HepG2 (cell line): Measurements from ENCODE around the gene GLE1. TPM values are rescaled to one million over a fixed set of nuclear protein-coding genes. Genes with fewer than 3 reads are reported as not detected.

Source experiments
- DR1 ChIP-seq: sonication (generic); formaldehyde crosslinking; IDR thresholded peaks from 2 replicates; pipeline ENCODE4 v1.8.0; 2021; ENCODE audit warnings: mild to moderate bottlenecking, missing genetic modification reagents, inconsistent platforms
- HOXA3 ChIP-seq: sonication (generic); formaldehyde crosslinking; IDR thresholded peaks from 2 replicates; pipeline ENCODE4 v1.5.0; 2020; ENCODE audit warnings: missing genetic modification reagents
- IRF2 ChIP-seq: IDR thresholded peaks from 2 replicates; pipeline ENCODE4 v1.6.1; 2018; ENCODE audit warnings: missing genetic modification reagents, missing compliant biosample characterization
- KMT2B ChIP-seq: IDR thresholded peaks from 2 replicates; pipeline ENCODE4 v1.6.1; 2016; ENCODE audit warnings: missing genetic modification reagents, missing compliant biosample characterization
- NFKB2 ChIP-seq: sonication (generic); formaldehyde crosslinking; IDR thresholded peaks from 2 replicates; pipeline ENCODE4 v1.4.0; 2020; ENCODE audit warnings: missing genetic modification reagents, borderline replicate concordance
- PHF8 ChIP-seq: sonication (generic); formaldehyde crosslinking; IDR thresholded peaks from 2 replicates; pipeline ENCODE4 v1.5.0; 2020; ENCODE audit warnings: missing genetic modification reagents
- POLR2AphosphoS5 ChIP-seq: IDR thresholded peaks from 2 replicates; pipeline ENCODE4 v1.6.1; 2012; ENCODE audit warnings: low read depth, low read length
- ZBTB38 ChIP-seq: sonication (generic); formaldehyde crosslinking; IDR thresholded peaks from 2 replicates; pipeline ENCODE4 v1.5.1; 2020; ENCODE audit warnings: mild to moderate bottlenecking, missing genetic modification reagents
- ZMYM4 ChIP-seq: sonication (generic); formaldehyde crosslinking; IDR thresholded peaks from 2 replicates; pipeline ENCODE4 v1.8.1; 2023; ENCODE audit warnings: mild to moderate bottlenecking, missing genetic modification reagents
- ZNF331 ChIP-seq: sonication (generic); formaldehyde crosslinking; IDR thresholded peaks from 2 replicates; pipeline ENCODE4 v1.4.0; 2020; ENCODE audit warnings: missing genetic modification reagents
- ZNF737 ChIP-seq: sonication (generic); formaldehyde crosslinking; IDR thresholded peaks from 2 replicates; pipeline ENCODE4 v1.5.0; 2020; ENCODE audit warnings: missing genetic modification reagents, mild to moderate bottlenecking, borderline replicate concordance
- polyA plus RNA-seq, 8 experiments: library from polyadenylated mRNA; depleted of rRNA in 3 of 8; stranded (reverse) in 7 of 8; unstranded in 1 of 8; fragments of >200 nt; fragmentation: Illumina TruSeq in 4 of 8; extraction: Trizol in 4 of 8; gene quantifications; 2 replicates each; pipeline versions ENCODE4 v1.2.1 to v1.2.3, GENCODE V29; 2011 to 2016; ENCODE audit warnings: low read depth in 4 of 8, missing spikeins in 1 of 8, mixed read lengths in 1 of 8; ENCODE audit not compliant: insufficient read depth in 1 of 8
- total RNA-seq, 5 experiments: library from RNA; depleted of rRNA; stranded (reverse); fragments of >200 nt; fragmentation: Illumina TruSeq; extraction: Trizol; gene quantifications; 2 replicates each; pipeline ENCODE4 v1.2.3, GENCODE V29; 2016; ENCODE audit warnings: low read depth in 1 of 5
- TF ChIP-seq, protein P1 (sequence below), 2 experiments: sonication (generic) in 1 of 2; formaldehyde crosslinking in 1 of 2; IDR thresholded peaks; 2 replicates each; pipeline versions ENCODE4 v1.6.1 to v1.9.0; 2014 to 2022; ENCODE audit warnings: antibody characterized with exemption in 1 of 2, borderline replicate concordance in 1 of 2, inconsistent platforms in 1 of 2, low read depth in 1 of 2, missing genetic modification reagents in 1 of 2
- TF ChIP-seq, protein P2 (sequence below): sonication (generic); formaldehyde crosslinking; IDR thresholded peaks from 2 replicates; pipeline ENCODE4 v1.4.0; 2020; ENCODE audit warnings: missing genetic modification reagents
- TF ChIP-seq, protein P3 (sequence below): IDR thresholded peaks from 2 replicates; pipeline ENCODE4 v1.6.1; 2016; ENCODE audit warnings: missing compliant biosample characterization, missing genetic modification reagents, borderline replicate concordance
- TF ChIP-seq, protein P4 (sequence below): sonication (generic); formaldehyde crosslinking; IDR thresholded peaks from 2 replicates; pipeline ENCODE4 v1.8.0; 2022; ENCODE audit warnings: mild to moderate bottlenecking, missing genetic modification reagents
- TF ChIP-seq, protein P5 (sequence below): IDR thresholded peaks from 2 replicates; pipeline ENCODE4 v1.6.1; 2016

The GLE1 gene
- total and polyA plus RNA-seq, 2 of the 13 experiments (the other 11 are each of a cell fraction or from before 2014, with no cell fraction given), result 14.7 to 28.8 TPM

DNA sequence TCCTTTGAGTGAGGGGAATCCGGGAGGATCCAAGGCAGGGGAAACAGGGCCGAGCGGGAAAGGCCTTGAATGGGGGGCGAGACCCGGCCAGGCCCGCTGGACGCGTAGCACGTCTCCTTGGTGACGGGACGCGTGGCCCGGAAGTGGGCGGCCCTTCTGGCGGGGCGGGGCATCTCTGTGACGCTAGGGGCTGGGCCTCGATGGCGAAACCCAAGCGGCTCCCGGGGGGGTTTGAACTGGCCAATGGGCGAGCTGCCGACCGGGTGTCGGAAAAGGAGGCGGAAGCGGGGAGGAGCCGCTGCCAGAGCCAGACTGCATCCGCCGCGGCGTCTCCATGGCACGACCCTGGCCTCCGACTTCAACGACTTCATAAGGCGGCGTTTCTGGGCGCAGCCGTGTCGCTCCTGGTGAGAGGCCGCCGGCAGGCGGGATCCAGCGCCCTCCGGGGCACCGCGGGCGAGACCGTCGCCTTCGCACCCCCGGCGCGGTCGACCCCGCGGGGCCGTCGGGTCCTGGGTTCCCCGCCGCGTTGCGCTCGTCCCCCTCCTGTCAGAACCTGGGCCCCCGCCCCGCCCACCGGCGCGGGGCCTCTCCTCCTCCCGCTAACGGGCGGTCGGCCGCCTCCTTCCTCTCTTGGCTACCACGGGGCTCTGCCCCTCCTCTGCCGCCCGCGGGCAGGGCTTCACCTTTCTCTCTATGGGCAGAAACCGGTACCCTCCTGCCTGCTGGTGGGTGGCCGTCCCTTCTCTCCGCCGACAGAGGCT, 48.5 kb upstream of the GLE1 start, which contains the start of gene ODF2 (continued):
- TF ChIP-seq, protein P1, sequence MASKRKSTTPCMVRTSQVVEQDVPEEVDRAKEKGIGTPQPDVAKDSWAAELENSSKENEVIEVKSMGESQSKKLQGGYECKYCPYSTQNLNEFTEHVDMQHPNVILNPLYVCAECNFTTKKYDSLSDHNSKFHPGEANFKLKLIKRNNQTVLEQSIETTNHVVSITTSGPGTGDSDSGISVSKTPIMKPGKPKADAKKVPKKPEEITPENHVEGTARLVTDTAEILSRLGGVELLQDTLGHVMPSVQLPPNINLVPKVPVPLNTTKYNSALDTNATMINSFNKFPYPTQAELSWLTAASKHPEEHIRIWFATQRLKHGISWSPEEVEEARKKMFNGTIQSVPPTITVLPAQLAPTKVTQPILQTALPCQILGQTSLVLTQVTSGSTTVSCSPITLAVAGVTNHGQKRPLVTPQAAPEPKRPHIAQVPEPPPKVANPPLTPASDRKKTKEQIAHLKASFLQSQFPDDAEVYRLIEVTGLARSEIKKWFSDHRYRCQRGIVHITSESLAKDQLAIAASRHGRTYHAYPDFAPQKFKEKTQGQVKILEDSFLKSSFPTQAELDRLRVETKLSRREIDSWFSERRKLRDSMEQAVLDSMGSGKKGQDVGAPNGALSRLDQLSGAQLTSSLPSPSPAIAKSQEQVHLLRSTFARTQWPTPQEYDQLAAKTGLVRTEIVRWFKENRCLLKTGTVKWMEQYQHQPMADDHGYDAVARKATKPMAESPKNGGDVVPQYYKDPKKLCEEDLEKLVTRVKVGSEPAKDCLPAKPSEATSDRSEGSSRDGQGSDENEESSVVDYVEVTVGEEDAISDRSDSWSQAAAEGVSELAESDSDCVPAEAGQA (IDR thresholded peaks at IDR 0.05; ENCODE audit: low read depth), result no peak; the same call in 1 of the 2 replicates
- TF ChIP-seq, protein P1 (CRISPR knock-in tag; IDR thresholded peaks at IDR 0.05; ENCODE audit: borderline replicate concordance), result peak; percentile 37; the same call in 1 of the 2 replicates
- TF ChIP-seq ZBTB38 (CRISPR knock-in tag) (peak; percentile 26; the same call in 1 of the 2 replicates), ZMYM4 (CRISPR knock-in tag) (peak; percentile 52; the same call in 1 of the 2 replicates), ZNF331 (CRISPR knock-in tag) (0 out of 2 replicates have a peak, but pooled peaks have one; percentile 17), KMT2B (CRISPR knock-in tag) (0 out of 2 replicates have a peak, but pooled peaks have one; percentile 19), HOXA3 (CRISPR knock-in tag) (peak; percentile 64; the same call in 1 of the 2 replicates), DR1 (peak; percentile 61; the same call in 1 of the 2 replicates), NFKB2 (CRISPR knock-in tag) (peak; percentile 73; the same call in 1 of the 2 replicates), PHF8 (CRISPR knock-in tag) (peak; percentile 61), POLR2AphosphoS5 (peak; percentile 69), ZNF737 (no peak), IRF2 (CRISPR knock-in tag) (0 out of 2 replicates have a peak, but pooled peaks have one; percentile 34)
- TF ChIP-seq, protein P2, sequence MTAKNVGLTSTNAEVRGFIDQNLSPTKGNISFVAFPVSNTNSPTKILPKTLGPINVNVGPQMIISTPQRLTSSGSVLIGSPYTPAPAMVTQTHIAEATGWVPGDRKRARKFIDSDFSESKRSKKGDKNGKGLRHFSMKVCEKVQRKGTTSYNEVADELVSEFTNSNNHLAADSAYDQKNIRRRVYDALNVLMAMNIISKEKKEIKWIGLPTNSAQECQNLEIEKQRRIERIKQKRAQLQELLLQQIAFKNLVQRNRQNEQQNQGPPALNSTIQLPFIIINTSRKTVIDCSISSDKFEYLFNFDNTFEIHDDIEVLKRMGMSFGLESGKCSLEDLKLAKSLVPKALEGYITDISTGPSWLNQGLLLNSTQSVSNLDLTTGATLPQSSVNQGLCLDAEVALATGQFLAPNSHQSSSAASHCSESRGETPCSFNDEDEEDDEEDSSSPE (CRISPR knock-in tag), result peak; percentile 84
- TF ChIP-seq, protein P3, sequence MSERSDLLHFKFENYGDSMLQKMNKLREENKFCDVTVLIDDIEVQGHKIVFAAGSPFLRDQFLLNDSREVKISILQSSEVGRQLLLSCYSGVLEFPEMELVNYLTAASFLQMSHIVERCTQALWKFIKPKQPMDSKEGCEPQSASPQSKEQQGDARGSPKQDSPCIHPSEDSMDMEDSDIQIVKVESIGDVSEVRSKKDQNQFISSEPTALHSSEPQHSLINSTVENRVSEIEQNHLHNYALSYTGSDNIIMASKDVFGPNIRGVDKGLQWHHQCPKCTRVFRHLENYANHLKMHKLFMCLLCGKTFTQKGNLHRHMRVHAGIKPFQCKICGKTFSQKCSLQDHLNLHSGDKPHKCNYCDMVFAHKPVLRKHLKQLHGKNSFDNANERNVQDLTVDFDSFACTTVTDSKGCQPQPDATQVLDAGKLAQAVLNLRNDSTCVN (CRISPR knock-in tag), result 0 out of 2 replicates have a peak, but pooled peaks have one; percentile 30
- TF ChIP-seq, protein P4, sequence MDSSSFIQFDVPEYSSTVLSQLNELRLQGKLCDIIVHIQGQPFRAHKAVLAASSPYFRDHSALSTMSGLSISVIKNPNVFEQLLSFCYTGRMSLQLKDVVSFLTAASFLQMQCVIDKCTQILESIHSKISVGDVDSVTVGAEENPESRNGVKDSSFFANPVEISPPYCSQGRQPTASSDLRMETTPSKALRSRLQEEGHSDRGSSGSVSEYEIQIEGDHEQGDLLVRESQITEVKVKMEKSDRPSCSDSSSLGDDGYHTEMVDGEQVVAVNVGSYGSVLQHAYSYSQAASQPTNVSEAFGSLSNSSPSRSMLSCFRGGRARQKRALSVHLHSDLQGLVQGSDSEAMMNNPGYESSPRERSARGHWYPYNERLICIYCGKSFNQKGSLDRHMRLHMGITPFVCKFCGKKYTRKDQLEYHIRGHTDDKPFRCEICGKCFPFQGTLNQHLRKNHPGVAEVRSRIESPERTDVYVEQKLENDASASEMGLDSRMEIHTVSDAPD (CRISPR knock-in tag), result no peak
- TF ChIP-seq, protein P5, sequence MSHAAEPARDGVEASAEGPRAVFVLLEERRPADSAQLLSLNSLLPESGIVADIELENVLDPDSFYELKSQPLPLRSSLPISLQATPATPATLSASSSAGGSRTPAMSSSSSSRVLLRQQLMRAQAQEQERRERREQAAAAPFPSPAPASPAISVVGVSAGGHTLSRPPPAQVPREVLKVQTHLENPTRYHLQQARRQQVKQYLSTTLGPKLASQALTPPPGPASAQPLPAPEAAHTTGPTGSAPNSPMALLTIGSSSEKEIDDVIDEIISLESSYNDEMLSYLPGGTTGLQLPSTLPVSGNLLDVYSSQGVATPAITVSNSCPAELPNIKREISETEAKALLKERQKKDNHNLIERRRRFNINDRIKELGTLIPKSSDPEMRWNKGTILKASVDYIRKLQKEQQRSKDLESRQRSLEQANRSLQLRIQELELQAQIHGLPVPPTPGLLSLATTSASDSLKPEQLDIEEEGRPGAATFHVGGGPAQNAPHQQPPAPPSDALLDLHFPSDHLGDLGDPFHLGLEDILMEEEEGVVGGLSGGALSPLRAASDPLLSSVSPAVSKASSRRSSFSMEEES (CRISPR knock-in tag), result peak; percentile 35; the same call in 1 of the 2 replicates
